ENCODE results near the gene TNFAIP8L2.

- TF ChIP-seq EP300 (IDR thresholded peaks at IDR 0.05) (no peak), CTCF (IDR thresholded peaks at IDR 0.05) (no peak), POLR2AphosphoS5 (IDR thresholded peaks at IDR 0.05) (no peak), POLR2A (IDR thresholded peaks at IDR 0.05) (no peak)
These were observed 18.7 kb upstream of the TNFAIP8L2 start for GRCh38 chr1:151137789-151138188.

Measured in stomach (tissue), 4 donors.